Stimulated activated naive B cell treated with anti-CD40 and anti-IgM and Interleukin-4, amounts not matched to agents 10 μg/mL and 1 μg/mL and 100 μg/mL, for 72 hours (primary cell): Measurements from ENCODE around the gene ANKS1B.
A peak's percentile ranks its signal among the peaks of the same experiment; 100 is the strongest.
"Not testable (repeated sequence)": the region's sequence is repeated elsewhere in the genome, so short reads cannot be mapped to it uniquely, and the experiment has no call there.

Experiments used
- ATAC-seq, 2 donors: fragments of 150-1000 bp; cut with Tn5 transposase; replicated peaks; 2 replicates each; pipeline ENCODE4 v1.10.0; 2021; ENCODE audit warnings: moderate library complexity in 1 of 2
- DNase-seq: peaks from one replicate; pipeline ENCODE4 v3.0.0; 2021
- H3K27ac Mint-ChIP-seq: one replicate; pipeline ENCODE4 v1.8.0; 2022; ENCODE audit warnings: mild to moderate bottlenecking, mixed read lengths
- H3K27me3 Mint-ChIP-seq, 2 donors: one replicate each; pipeline ENCODE4 v1.8.0; 2022; ENCODE audit warnings: mixed read lengths in 2 of 2
- H3K36me3 Mint-ChIP-seq, 2 donors: one replicate each; pipeline ENCODE4 v1.8.0; 2022; ENCODE audit warnings: mixed read lengths in 2 of 2, mild to moderate bottlenecking in 1 of 2
- H3K4me1 Mint-ChIP-seq, 2 donors: one replicate each; pipeline ENCODE4 v1.8.0; 2022; ENCODE audit warnings: mixed read lengths in 2 of 2, mild to moderate bottlenecking in 1 of 2
- H3K4me3 Mint-ChIP-seq, 2 donors: one replicate each; pipeline ENCODE4 v1.8.0; 2022; ENCODE audit warnings: mild to moderate bottlenecking in 2 of 2, mixed read lengths in 2 of 2, moderate library complexity in 1 of 2
- H3K9me3 Mint-ChIP-seq, 2 donors: one replicate each; pipeline ENCODE4 v1.8.0; 2022; ENCODE audit warnings: mixed read lengths in 2 of 2, mild to moderate bottlenecking in 1 of 2

ANKS1B gene

GRCh38 chr12:98974767-98975381 lies 1009.9 kb downstream of the ANKS1B start:
- no peak for ATAC-seq
- Mint-ChIP-seq H3K27ac (no peak overlapping the region), H3K9me3 (peaks cover 0 to 3% of the 10 kb centered on the region in 2 donors)

GRCh38 chr12:98973395-98973794 lies 1011.3 kb downstream of the ANKS1B start:
- Mint-ChIP-seq H3K27ac (no peak overlapping the region), H3K4me3 (no peak overlapping the region), H3K36me3 (no peaks in the 10 kb centered on the region), H3K4me1 (no peaks in the 10 kb centered on the region), H3K9me3 (peaks cover 0 to 2% of the 10 kb centered on the region in 2 donors), H3K27me3 (no peaks in the 10 kb centered on the region)
- ATAC-seq (no peak), DNase-seq (no peak)

More at GRCh38 chr12:98974767-98975381, 1009.9 kb downstream of the ANKS1B start:
- no peaks in the 10 kb centered on the region for H3K27me3 Mint-ChIP-seq
- H3K36me3 Mint-ChIP-seq, result no peaks in the 10 kb centered on the region
- DNase-seq, result no peak
- H3K4me3 Mint-ChIP-seq, result no peak overlapping the region
- no peaks in the 10 kb centered on the region for H3K4me1 Mint-ChIP-seq

- no peaks in the 10 kb centered on the region for H3K36me3 Mint-ChIP-seq
- no peaks in the 10 kb centered on the region for H3K27me3 Mint-ChIP-seq
- no peak for ATAC-seq
- DNase-seq, result no peak
- no peaks in the 10 kb centered on the region for H3K4me1 Mint-ChIP-seq
- H3K9me3 Mint-ChIP-seq, result peaks cover 0 to 2% of the 10 kb centered on the region in 2 donors
- no peak overlapping the region for H3K4me3 Mint-ChIP-seq
- no peak overlapping the region for H3K27ac Mint-ChIP-seq
Observed at GRCh38 chr12:98970950-98971349, 1013.8 kb downstream of the ANKS1B start.

DNA sequence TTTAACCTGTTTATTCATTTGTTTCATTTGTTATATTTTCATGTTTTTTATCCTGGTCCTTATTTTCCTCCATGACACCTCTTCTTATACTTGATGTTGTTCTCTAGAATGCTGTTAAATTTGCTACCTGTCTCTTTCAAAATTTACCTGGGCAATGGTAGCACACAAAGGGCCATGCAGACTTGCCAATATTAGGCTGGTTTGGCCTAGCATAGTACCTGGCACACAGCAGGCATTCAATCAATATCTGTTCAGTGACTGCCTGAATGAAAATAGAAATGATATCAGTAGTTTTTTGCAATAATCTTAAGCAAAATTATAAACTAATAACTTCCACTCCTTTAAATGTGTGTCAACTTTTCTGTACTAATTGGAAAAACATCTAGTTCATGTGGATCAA lies 1014.5 kb downstream of the ANKS1B start:
- no peaks in the 10 kb centered on the region for H3K4me1 Mint-ChIP-seq
- DNase-seq, result no peak
- peaks cover 0 to under 1% of the 10 kb centered on the region in 2 donors for H3K9me3 Mint-ChIP-seq
- H3K36me3 Mint-ChIP-seq, result no peaks in the 10 kb centered on the region
- H3K4me3 Mint-ChIP-seq, result no peak overlapping the region
- H3K27me3 Mint-ChIP-seq, result no peaks in the 10 kb centered on the region
- no peak overlapping the region for H3K27ac Mint-ChIP-seq
- no peak for ATAC-seq

DNA sequence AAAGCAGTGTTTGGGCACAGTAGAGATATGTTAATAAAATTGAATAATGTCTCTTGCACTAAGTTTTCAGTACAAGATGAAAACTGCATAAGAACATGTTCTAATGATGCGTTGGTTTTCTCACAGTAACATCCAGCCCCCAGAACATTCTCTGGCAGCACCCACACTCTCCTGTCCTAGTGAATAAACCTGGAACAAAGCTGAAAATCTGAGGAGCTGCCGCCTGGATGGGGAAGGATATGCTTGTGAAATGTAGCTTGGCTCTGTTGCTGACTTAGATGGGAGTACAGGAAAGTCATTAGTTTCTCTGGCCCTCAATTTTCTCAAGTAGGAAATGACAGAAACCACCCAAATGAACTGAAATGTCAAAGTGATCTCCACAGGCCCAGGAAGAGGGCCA lies 1015.8 kb downstream of the ANKS1B start:
- ATAC-seq (no peak), DNase-seq (no peak)
- H3K27me3 Mint-ChIP-seq, result no peaks in the 10 kb centered on the region
- H3K4me1 Mint-ChIP-seq, result no peaks in the 10 kb centered on the region
- H3K36me3 Mint-ChIP-seq, result no peaks in the 10 kb centered on the region
- no peaks in the 10 kb centered on the region for H3K9me3 Mint-ChIP-seq
- H3K4me3 Mint-ChIP-seq, result no peak overlapping the region
- H3K27ac Mint-ChIP-seq, result no peak overlapping the region

DNA sequence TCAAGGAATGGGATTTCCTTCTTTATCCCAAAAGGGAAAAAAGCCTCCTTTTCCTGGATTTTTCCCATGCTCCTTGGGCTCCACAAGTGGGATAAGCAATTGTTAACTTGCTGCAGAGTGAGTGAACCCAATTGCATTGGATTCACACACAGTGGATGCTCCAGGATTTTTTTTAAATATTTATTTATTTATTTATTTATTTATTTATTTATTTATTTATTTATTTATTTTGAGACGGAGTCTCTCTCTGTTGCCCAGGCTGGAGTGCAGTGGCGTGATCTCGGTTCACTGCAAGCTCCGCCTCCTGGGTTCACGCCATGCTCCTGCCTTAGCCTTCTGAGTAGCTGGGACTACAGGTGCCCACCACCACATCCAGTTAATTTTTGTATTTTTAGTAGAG lies 1027.6 kb downstream of the ANKS1B start:
- H3K27ac Mint-ChIP-seq, H3K4me3 Mint-ChIP-seq, H3K4me1 Mint-ChIP-seq, ATAC-seq, DNase-seq, H3K36me3 Mint-ChIP-seq: not testable (repeated sequence)
- peaks cover 11 to 21% of the 10 kb centered on the region in 2 donors for H3K9me3 Mint-ChIP-seq
- H3K27me3 Mint-ChIP-seq, result peaks cover 5 to 11% of the 10 kb centered on the region in 2 donors

DNA sequence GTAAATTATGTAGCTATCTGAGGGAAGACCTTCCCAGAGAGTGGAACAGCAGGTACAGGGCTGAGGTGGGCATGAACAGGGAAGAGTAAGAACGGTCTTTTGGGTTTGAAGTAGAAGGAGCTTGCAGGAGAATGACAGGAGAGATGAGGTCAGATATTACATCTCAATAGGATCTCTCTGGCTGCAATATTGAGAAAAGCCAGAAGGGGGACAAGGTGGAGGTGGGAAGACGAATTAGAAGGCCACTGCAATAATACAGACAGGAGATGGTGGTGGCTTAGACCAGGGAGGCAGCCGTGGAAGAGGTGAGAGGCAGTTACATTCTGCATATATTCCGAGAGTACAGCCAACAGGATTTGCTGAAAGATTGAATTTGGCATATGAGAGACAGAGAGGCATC lies 1029.5 kb downstream of the ANKS1B start:
- ATAC-seq, result peak in 1 of 2 donors; percentile 53
- no peak overlapping the region for H3K27ac Mint-ChIP-seq
- no peaks in the 10 kb centered on the region for H3K4me1 Mint-ChIP-seq
- peaks cover 1 to 6% of the 10 kb centered on the region in 2 donors for H3K9me3 Mint-ChIP-seq
- H3K27me3 Mint-ChIP-seq, result peaks cover 10 to 11% of the 10 kb centered on the region in 2 donors
- H3K4me3 Mint-ChIP-seq, result no peak overlapping the region
- DNase-seq, result no peak
- H3K36me3 Mint-ChIP-seq, result no peaks in the 10 kb centered on the region

DNA sequence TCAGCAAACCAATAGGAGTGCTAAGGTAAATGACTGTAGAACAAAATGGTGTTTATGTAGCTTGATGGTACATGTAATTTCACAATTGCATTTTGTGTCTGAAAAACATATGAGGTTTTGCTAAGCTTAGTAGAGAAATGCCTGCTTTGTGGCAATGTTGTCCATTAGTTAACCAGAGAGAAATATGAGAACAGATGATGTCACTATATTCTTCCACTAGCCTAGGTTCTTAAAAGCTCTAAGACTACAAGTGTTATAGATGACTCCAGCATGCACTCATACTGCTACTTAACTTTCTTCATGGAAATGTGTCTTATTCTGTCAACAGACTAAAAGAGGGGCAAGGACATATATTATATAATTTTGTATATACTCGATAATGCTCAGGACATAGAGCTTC lies 1030.2 kb downstream of the ANKS1B start:
- Mint-ChIP-seq H3K36me3 (no peaks in the 10 kb centered on the region), H3K4me3 (no peak overlapping the region), H3K27me3 (peaks cover 10 to 11% of the 10 kb centered on the region in 2 donors), H3K4me1 (no peaks in the 10 kb centered on the region), H3K27ac (no peak overlapping the region), H3K9me3 (peaks cover 0 to 3% of the 10 kb centered on the region in 2 donors)
- ATAC-seq (no peak), DNase-seq (no peak)

- ATAC-seq (no peak), DNase-seq (no peak)
- peaks cover 6 to 10% of the 10 kb centered on the region in 2 donors for H3K27me3 Mint-ChIP-seq
- H3K27ac Mint-ChIP-seq, result no peak overlapping the region
- no peaks in the 10 kb centered on the region for H3K36me3 Mint-ChIP-seq
- no peak overlapping the region for H3K4me3 Mint-ChIP-seq
- H3K9me3 Mint-ChIP-seq, result peaks cover 0 to 3% of the 10 kb centered on the region in 2 donors
- H3K4me1 Mint-ChIP-seq, result no peaks in the 10 kb centered on the region
Observed at GRCh38 chr12:98951406-98951805, 1033.3 kb downstream of the ANKS1B start.

DNA sequence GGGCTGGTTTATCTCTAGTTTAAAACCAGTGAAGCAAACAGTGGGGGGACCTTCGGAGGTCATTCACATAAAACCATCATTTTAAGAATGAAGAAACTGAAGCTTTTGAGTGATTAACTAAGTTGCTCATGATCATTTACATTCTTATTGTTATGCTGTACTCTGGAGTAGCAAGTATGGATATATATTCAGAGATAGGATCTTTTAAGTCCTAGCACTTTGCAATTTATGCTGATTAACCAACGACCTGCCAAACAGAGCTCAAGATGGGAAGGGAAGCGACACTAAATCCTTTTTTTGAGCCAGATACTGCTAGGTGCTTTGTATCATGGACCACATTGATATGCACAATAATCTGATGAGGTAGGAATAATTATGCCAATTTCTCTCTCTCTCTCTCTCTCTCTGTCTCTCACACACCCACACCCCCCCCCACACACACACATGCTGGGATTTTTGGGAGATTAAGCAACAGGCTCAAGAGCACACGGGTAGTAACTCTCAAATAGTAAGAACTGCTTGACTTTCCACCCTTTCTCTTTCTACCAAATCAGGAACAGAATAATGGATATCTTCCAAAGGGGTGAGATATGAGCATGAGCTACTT lies 1036.3 kb downstream of the ANKS1B start:
- peaks cover 0 to 6% of the 10 kb centered on the region in 2 donors for H3K27me3 Mint-ChIP-seq
- no peak overlapping the region for H3K27ac Mint-ChIP-seq
- H3K9me3 Mint-ChIP-seq, result peaks cover under 1 to 2% of the 10 kb centered on the region in 2 donors
- ATAC-seq (no peak), DNase-seq (no peak)
- H3K4me1 Mint-ChIP-seq, result no peaks in the 10 kb centered on the region
- no peak overlapping the region for H3K4me3 Mint-ChIP-seq
- no peaks in the 10 kb centered on the region for H3K36me3 Mint-ChIP-seq

DNA sequence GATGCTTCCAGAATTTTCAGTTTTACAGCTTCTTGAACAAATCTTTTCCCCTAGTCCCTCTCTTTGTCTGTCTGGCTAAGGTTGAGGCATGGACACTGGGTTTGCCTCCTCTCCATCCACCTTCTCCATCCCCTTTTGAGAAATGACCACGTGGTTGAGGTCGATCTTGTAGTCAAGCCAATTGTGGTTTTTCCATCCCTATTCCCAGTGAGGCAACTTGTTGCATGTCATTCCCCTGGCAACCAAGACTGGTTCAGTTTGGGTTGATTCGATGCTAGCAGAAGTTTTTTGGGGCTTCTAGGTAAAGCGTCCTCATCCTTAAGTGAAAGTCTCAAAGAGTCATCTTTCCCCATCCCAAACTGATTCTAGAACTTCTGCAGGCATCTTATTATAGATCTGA lies 1038.9 kb downstream of the ANKS1B start:
- Mint-ChIP-seq H3K4me1 (no peaks in the 10 kb centered on the region), H3K27ac (no peak overlapping the region), H3K4me3 (no peak overlapping the region), H3K36me3 (no peaks in the 10 kb centered on the region), H3K27me3 (no peaks in the 10 kb centered on the region), H3K9me3 (peaks cover 0 to 2% of the 10 kb centered on the region in 2 donors)
- DNase-seq (no peak), ATAC-seq (no peak)

DNA sequence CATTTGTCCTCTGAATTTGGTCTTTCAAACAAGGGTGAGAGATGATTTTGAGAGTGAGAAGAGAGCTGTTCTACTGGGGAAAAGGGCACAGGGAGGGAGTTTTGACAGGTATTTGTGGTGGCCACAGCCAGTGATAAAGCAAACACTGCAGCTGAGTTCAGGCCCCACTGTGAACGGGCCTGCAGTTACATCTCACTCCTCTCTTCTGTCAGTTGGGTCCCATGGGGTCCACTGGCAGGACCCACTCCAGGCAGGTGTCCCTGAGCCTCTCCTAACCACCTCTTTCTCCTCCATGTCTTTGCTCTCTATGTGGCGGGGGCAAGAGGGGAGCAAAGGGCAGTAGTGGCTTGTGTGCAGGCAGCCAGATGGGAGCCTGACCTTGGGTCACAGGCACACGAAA lies 1044.8 kb downstream of the ANKS1B start:
- Mint-ChIP-seq H3K27ac (no peak overlapping the region), H3K4me1 (no peaks in the 10 kb centered on the region), H3K9me3 (peaks cover 4 to 5% of the 10 kb centered on the region in 2 donors), H3K4me3 (no peak overlapping the region), H3K27me3 (peaks cover 11 to 13% of the 10 kb centered on the region in 2 donors), H3K36me3 (no peaks in the 10 kb centered on the region)
- no peak for ATAC-seq
- DNase-seq, result no peak

DNA sequence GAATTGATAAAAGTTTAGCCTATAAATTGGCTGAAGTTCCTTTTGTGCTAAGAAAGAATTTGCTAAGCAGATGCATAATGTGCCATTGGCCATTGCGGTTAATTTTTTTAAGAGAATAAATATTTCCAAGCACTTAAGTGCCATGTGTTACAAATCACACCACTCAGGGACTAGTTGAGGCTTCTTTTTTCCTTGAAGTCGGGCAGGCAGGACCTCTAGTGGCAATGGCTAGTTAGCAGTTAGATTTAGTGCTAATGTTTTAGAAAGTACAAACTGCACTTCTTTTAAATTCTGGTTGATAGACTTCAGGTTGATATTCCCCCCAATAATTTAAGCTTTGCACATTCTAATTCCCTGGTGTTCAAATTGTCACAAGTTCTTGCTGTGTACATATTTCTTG lies 1045.4 kb downstream of the ANKS1B start:
- Mint-ChIP-seq H3K36me3 (no peaks in the 10 kb centered on the region), H3K9me3 (peaks cover 4 to 5% of the 10 kb centered on the region in 2 donors), H3K27me3 (peaks cover 11 to 13% of the 10 kb centered on the region in 2 donors), H3K4me1 (no peaks in the 10 kb centered on the region), H3K4me3 (no peak overlapping the region), H3K27ac (no peak overlapping the region)
- DNase-seq, result no peak
- no peak for ATAC-seq

DNA sequence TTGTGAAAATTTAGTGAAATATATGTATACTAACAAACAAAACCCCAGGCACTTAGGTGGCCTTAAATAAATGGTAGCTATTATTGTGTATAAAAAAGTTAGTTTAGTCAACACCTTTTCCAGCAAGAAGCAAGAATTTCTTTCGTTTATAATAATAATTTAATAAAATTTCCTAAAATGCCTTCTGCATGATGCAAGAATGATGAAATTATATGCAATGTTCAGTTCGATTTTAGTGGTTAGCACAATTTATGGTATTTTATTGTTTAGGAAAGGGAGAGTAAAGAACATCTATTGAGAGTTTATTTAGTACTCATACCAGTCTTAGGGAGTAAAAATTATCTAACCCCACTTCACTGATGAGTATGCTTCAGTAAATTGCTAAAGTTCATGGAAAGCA lies 1048.9 kb downstream of the ANKS1B start:
- no peaks in the 10 kb centered on the region for H3K4me1 Mint-ChIP-seq
- no peak overlapping the region for H3K4me3 Mint-ChIP-seq
- H3K27me3 Mint-ChIP-seq, result peaks cover 11 to 13% of the 10 kb centered on the region in 2 donors
- ATAC-seq, result no peak
- peaks cover 4% of the 10 kb centered on the region in 2 donors for H3K9me3 Mint-ChIP-seq
- H3K27ac Mint-ChIP-seq, result no peak overlapping the region
- DNase-seq, result no peak
- no peaks in the 10 kb centered on the region for H3K36me3 Mint-ChIP-seq

DNA sequence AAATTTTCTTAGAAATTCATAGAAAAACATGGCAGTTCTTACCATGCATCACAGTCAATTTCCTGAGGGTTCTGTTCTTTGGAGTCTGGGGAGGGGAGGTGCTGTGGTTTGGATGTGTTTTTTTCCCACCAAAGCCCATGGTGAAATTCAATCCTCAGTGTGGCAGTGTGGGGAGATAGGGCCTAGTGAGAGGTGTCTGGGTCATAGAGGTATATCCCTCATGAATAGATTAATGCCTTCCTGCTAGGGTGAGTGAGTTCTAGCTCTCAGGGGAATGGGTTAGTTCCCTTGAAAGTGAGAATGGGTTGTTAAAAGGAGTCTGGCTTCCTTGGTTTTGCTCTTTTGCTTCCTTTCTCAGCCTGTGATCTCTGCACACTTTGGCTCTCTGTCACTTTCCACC lies 1061.9 kb downstream of the ANKS1B start:
- no peak for DNase-seq
- Mint-ChIP-seq H3K4me3 (no peak overlapping the region), H3K9me3 (peaks cover 5 to 10% of the 10 kb centered on the region in 2 donors), H3K27me3 (peaks cover 9% of the 10 kb centered on the region in 2 donors), H3K36me3 (no peaks in the 10 kb centered on the region), H3K4me1 (no peaks in the 10 kb centered on the region), H3K27ac (no peak overlapping the region)
- no peak for ATAC-seq
